RWPE2 (cell line): ENCODE measurements around the gene ZER1.

Source experiments
- ATAC-seq: fragments of 200-7000 bp; cut with Tn5 transposase; 3 replicates; pipeline ENCODE4 v1.9.1; 2021; ENCODE audit warnings: low read depth
- DNase-seq: peaks from one replicate; pipeline ENCODE4 v3.0.0-alpha.2; 2020; ENCODE audit warnings: low spot score
- H3K27ac ChIP-seq: fragments of 450-650 bp; 2 replicates; pipeline ENCODE4 v1.5.1; 2017; ENCODE audit warnings: mild to moderate bottlenecking; ENCODE audit not compliant: poor library complexity, severe bottlenecking
- H3K27me3 ChIP-seq: fragments of 250-450 bp; sonication (Bioruptor Pico); 2 replicates; pipeline ENCODE4 v1.5.1; 2021; ENCODE audit warnings: mild to moderate bottlenecking, moderate library complexity; ENCODE audit not compliant: insufficient read depth, poor library complexity, severe bottlenecking
- H3K36me3 ChIP-seq: fragments of 250-450 bp; sonication (Bioruptor Pico); 2 replicates; pipeline ENCODE4 v1.5.1; 2020; ENCODE audit warnings: low read depth, mild to moderate bottlenecking, moderate library complexity
- H3K4me1 ChIP-seq: fragments of 250-450 bp; sonication (Bioruptor Pico); 2 replicates; pipeline ENCODE4 v1.5.1; 2021; ENCODE audit warnings: mild to moderate bottlenecking, moderate library complexity; ENCODE audit not compliant: insufficient read depth, poor library complexity, severe bottlenecking
- H3K4me3 ChIP-seq: fragments of 250-450 bp; sonication (Bioruptor Pico); 2 replicates; pipeline ENCODE4 v1.5.1; 2021; ENCODE audit warnings: mild to moderate bottlenecking, moderate library complexity; ENCODE audit not compliant: severe bottlenecking
- H3K9me3 ChIP-seq: fragments of 250-450 bp; sonication (Bioruptor Pico); 2 replicates; pipeline ENCODE4 v1.5.1; 2021; ENCODE audit warnings: mild to moderate bottlenecking, moderate library complexity; ENCODE audit not compliant: severe bottlenecking
- TF ChIP-seq, protein P1 (sequence below): fragments of 450-650 bp; IDR thresholded peaks from one replicate; pipeline ENCODE4 v1.5.1; 2017; ENCODE audit warnings: mild to moderate bottlenecking, moderate library complexity; ENCODE audit not compliant: poor library complexity, severe bottlenecking

Gene ZER1

DNA sequence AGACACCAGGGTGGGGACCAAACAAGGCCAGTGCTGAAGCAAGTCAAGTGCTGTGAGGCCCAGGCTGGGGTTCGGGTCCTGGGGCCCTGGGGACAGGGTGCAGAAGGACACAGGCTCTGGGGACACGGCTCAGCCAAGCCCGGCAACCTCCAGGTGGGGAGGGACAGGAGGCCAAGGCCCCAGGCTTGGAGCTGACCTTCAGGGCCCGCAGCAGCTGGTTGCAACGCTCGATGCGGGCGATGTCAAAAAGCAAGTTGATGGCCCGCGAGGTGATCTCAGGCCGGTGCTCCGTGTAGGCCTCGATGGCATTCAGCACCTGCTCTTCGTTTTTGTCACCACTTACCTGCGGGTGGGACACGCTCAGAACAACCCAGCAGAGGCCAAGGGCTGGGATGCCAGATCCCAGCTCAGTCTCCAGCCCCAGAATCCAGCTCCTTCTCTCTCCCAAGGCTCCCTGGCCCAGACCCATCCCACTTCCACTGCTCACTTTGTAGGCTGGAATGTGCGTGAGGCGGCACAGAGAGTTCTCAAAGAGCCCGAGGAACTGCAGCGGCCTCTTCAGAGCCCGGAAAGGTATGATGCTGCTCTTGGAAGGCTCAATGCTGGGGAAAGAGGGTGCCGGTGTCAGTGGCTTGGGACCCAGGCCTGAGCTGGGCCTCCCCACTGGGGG, 20.7 kb downstream of the ZER1 start:
- DNase-seq: no peak
- no peaks in the 10 kb centered on the region for H3K36me3 ChIP-seq
- H3K4me1 ChIP-seq: no peaks in the 10 kb centered on the region
- TF ChIP-seq, protein P1, sequence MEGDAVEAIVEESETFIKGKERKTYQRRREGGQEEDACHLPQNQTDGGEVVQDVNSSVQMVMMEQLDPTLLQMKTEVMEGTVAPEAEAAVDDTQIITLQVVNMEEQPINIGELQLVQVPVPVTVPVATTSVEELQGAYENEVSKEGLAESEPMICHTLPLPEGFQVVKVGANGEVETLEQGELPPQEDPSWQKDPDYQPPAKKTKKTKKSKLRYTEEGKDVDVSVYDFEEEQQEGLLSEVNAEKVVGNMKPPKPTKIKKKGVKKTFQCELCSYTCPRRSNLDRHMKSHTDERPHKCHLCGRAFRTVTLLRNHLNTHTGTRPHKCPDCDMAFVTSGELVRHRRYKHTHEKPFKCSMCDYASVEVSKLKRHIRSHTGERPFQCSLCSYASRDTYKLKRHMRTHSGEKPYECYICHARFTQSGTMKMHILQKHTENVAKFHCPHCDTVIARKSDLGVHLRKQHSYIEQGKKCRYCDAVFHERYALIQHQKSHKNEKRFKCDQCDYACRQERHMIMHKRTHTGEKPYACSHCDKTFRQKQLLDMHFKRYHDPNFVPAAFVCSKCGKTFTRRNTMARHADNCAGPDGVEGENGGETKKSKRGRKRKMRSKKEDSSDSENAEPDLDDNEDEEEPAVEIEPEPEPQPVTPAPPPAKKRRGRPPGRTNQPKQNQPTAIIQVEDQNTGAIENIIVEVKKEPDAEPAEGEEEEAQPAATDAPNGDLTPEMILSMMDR: no peak
- H3K27me3 ChIP-seq: no peaks in the 10 kb centered on the region
- no peak overlapping the region for H3K4me3 ChIP-seq
- H3K27ac ChIP-seq: no peak overlapping the region
- ATAC-seq: no peak
- no peaks in the 10 kb centered on the region for H3K9me3 ChIP-seq

DNA sequence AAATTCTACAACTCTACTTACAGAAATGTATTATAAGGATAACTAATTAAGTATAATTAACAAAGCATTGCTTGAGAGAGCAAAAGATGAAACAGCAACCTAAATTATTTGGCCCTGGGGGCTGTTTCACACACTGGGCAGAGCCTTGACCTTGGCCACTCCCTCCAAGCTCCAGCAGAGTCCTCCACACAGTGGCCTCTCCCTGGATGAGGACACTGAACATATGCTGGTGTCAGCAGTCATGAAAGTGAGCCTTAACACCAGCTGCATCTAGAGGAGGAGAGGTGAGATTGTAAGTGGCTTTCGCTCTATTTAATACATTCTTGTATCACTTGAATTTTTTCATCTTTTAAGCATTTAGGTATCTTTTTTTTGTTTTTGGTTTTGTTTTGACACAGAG, 24.5 kb downstream of the ZER1 start:
- DNase-seq (no peak), ATAC-seq (peak; percentile 40; the same call in 1 of the 3 replicates)
- Histone ChIP-seq H3K27ac (no peak overlapping the region), H3K9me3 (no peaks in the 10 kb centered on the region), H3K4me1 (no peaks in the 10 kb centered on the region), H3K4me3 (no peak overlapping the region), H3K27me3 (no peaks in the 10 kb centered on the region), H3K36me3 (no peaks in the 10 kb centered on the region)
- TF ChIP-seq, protein P1: no peak

DNA sequence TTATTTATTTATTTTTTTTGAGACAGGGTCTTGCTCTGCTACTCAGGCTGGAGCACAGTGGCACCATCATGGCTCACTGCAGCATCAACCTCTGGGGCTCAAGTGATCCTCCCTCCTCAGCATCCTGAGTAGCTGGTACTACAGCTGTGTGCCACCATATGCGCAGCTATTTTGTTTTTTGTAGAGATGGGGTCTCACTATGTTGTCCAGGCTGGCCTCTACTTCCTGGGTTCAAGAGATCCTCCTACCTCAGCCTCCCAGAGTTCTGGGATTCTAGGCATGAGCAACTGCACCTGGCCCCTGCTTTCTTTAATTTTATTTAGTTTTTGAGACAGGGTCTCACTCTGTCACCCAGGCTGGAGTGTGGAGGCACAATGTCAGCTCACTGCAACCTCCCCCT, 28.3 kb downstream of the ZER1 start:
- TF ChIP-seq, protein P1: no peak
- Histone ChIP-seq H3K27me3 (no peaks in the 10 kb centered on the region), H3K4me3 (no peak overlapping the region), H3K27ac (no peak overlapping the region), H3K4me1 (no peaks in the 10 kb centered on the region), H3K36me3 (no peaks in the 10 kb centered on the region), H3K9me3 (no peaks in the 10 kb centered on the region)
- ATAC-seq (no peak), DNase-seq (no peak)

DNA sequence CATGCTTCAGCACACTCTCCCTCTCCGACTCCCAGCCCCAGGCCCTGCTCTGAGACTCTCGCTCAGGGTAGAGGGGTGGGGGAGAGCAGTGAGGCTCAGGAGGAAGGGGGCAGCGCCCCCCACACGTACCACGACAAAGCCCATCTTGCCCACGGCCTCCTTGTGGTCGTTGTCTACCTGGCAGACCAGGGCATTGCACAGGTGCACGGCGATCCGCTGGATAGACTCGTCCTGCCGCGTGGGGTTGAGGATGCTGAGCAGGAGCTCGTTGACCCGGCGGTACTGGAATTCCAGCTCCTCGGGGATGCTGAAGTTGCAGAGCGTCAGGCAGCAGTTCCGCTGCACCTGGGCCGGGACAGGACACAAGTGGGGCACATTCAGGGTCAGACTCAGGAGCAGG, 29.3 kb downstream of the ZER1 start:
- Histone ChIP-seq H3K4me1 (no peaks in the 10 kb centered on the region), H3K4me3 (no peak overlapping the region), H3K36me3 (no peaks in the 10 kb centered on the region), H3K9me3 (no peaks in the 10 kb centered on the region), H3K27ac (no peak overlapping the region), H3K27me3 (no peaks in the 10 kb centered on the region)
- TF ChIP-seq, protein P1: no peak
- DNase-seq: no peak
- no peak for ATAC-seq

DNA sequence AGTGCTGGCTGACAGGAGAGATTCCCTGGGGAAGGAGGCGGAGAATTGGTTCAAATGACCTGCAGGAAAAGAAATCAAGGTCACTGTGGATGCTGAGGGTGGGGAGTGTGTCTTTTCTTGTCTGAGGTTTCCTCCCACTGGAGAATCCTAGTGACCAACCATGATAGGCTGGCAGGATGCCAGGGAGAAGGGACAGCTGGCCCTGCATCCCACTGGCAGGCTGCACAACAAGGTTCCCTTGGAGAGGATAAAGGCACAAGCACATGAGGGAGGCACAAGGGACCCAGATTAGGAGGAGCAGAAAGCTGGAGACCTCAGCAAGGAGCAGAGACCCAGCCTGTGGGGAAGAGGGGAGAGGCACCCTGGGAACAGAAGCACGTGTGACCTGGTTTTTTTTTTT, 36.4 kb downstream of the ZER1 start:
- H3K9me3 ChIP-seq: no peaks in the 10 kb centered on the region

More for the DNA sequence above, 36.4 kb downstream of the ZER1 start:
- DNase-seq: no peak
- ATAC-seq: no peak
- H3K36me3 ChIP-seq: no peaks in the 10 kb centered on the region; the same call in 1 of the 2 replicates
- TF ChIP-seq, protein P1: no peak
- no peak overlapping the region for H3K4me3 ChIP-seq
- H3K27me3 ChIP-seq: no peaks in the 10 kb centered on the region
- H3K27ac ChIP-seq: no peak overlapping the region
- H3K4me1 ChIP-seq: no peaks in the 10 kb centered on the region
